Neuron (in vitro differentiated cells): ENCODE results near the gene RPTOR.

Experiments
- H2AFZ ChIP-seq: one replicate; pipeline ENCODE4 v1.6.1; 2013; ENCODE audit warnings: low read depth, mild to moderate bottlenecking, inconsistent platforms, low read length, moderate library complexity
- H3K27me3 ChIP-seq: one replicate; pipeline ENCODE4 v1.6.1; 2013; ENCODE audit warnings: low read length; ENCODE audit not compliant: insufficient read depth
- H3K36me3 ChIP-seq: one replicate; pipeline ENCODE4 v1.6.1; 2013; ENCODE audit warnings: low read length; ENCODE audit not compliant: insufficient read depth
- H3K4me1 ChIP-seq: one replicate; pipeline ENCODE4 v1.6.1; 2013; ENCODE audit warnings: low read length; ENCODE audit not compliant: insufficient read depth
- H3K4me3 ChIP-seq: 2 replicates; pipeline ENCODE4 v1.5.1; 2013; ENCODE audit warnings: mild to moderate bottlenecking, low read length, moderate library complexity
- H3K9me3 ChIP-seq: one replicate; pipeline ENCODE4 v1.6.1; 2013; ENCODE audit warnings: low read length

The RPTOR gene

DNA sequence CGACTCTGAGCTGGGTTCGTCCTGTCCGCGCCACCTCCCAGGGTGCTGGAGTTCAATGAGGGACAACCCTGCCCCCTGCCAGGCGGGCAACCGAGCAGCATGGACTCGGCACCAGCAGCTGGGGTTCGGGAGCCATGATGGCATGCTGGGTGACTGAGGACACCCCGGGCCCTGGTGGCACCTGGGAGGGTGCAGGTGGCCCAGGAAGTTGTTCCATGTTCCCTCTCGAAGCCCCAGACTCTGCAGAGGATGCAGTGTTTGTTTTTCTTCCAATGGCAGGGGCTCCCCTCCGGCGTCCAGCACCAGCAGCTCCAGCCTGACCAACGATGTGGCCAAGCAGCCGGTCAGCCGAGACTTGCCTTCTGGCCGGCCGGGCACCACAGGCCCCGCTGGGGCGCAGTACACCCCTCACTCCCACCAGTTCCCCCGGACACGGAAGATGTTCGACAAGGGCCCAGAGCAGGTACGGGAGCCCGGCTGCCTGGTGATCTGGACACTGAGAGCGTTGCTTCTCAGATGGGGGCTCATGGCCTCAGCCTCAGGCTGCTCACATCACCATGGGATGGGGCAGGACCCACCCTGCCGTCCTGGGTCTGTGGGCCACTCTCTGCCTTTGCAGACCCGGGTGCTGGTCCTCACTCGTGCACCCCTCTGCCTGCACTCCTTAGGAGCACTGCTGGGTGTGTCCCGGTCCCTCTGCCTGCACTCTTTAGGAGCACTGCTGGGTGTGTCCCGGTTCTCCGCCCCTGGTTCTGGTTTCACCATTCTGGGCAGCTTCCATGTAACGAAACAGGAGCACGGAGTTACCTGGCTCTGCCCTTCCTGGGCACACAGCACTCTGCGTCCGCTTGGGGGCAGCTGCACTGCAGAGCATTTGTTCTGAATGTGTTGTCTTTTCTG lies 378.8 kb downstream of the RPTOR start:
- Histone ChIP-seq H3K9me3 (no peaks in the 10 kb centered on the region), H3K4me3 (no peak overlapping the region), H3K36me3 (peaks cover 38% of the 10 kb centered on the region), H2AFZ (no peak overlapping the region), H3K27me3 (no peaks in the 10 kb centered on the region), H3K4me1 (peaks cover 4% of the 10 kb centered on the region)

DNA sequence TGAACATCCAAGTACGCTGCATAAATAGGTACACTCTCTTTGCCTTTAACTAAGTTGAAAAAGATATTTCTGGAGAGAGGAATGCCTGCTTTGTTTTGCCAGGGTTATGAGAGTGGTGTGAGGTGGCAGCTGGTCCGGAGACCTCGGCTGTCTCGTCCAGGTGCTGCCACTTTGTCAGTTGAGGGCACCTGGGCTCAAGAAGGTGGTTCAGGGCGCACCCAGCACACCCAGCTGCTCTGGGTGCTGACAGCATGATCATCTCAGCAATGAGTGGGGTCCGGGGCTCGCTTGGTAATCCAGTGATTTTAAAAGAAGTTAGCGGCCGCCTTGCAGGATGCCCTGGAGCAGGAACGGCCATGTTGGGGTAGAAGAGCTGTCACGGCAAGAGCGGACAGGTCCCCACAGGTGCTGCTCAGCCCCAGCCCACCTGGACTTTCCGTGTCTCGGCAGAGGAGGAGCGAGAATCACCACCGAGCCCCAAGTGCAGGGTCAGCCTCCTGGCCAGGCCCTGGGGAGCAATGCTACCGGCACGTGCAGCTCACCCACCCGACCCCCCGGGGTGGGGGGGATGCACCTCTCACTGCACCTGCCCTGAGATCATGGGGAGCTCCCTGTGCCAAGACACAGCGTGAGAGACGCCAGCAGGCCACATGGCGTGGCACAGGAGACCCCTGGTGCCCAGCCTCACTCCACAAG lies 379.6 kb downstream of the RPTOR start:
- Histone ChIP-seq H3K27me3 (no peaks in the 10 kb centered on the region), H3K36me3 (peaks cover 38% of the 10 kb centered on the region), H2AFZ (no peak overlapping the region), H3K4me3 (no peak overlapping the region), H3K9me3 (no peaks in the 10 kb centered on the region), H3K4me1 (peaks cover 4% of the 10 kb centered on the region)

DNA sequence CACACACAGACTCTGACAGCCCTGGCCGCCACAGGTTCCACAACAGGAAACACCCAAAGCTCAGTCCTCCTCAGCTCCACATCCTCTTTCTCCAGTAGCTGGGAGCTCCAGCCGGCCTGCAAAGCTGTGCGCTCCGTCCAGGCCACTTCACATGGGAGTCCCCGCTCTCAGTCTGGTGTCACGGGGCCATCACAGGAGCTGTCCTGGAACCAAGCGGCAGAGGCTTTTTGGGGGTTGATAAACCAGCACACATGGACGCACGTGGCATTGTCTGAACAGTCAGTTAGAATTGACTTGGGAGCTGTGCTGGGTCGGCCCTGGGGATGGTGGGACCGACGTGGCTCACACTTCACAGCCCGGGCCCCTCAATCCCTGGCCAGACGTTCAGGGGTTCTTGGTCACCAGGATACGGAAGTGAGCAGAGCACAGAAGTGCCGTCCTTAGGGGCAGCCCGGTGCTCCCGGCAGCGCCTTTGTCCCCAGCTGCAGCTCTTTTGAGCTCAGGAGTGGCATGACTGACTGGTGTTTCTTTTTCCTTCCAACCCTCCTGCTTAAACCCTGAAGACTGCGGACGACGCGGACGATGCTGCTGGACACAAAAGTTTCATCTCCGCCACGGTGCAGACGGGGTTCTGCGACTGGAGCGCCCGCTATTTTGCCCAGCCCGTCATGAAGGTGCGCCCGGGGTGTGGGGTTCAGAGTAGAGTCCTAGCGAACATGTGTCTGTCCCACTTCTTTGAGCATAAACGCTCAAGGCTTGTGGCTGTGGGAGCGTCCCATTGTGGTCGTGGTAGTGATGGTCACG lies 380.4 kb downstream of the RPTOR start:
- Histone ChIP-seq H2AFZ (no peak overlapping the region), H3K27me3 (no peaks in the 10 kb centered on the region), H3K4me1 (peaks cover 4% of the 10 kb centered on the region), H3K36me3 (peaks cover 38% of the 10 kb centered on the region), H3K4me3 (no peak overlapping the region), H3K9me3 (no peaks in the 10 kb centered on the region)

DNA sequence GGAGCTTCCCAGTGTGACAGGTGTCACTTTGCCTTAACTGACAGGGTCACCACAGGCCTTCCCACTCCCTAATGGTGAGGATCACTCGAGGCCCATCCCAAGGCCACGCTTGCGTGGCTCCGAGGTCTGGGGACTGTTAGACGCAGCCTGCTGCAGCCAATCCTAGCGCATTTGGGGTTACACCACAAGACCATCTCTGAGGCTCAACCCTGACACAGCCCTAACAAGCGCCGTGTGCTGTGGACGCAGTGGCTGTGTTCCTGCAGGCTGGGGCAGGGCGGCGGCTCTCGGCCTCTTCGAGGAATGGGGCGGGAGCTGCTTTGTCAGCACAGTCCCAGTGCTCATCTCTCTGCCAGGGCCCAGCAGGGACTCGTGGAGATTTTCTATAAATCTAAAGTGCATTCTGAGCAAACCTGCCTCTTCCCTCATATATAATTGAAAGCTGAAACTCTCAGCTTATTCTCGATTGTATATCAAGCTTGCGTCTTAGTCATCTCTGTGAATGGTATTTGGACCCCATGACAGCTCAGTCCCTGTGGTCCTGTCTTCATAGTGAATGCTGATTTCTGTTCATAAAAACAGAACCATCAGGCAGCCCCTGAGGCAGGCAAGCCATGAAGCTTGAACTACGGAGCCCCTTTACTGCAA lies 381.2 kb downstream of the RPTOR start:
- H2AFZ ChIP-seq, result no peak overlapping the region
- H3K36me3 ChIP-seq, result peaks cover 40% of the 10 kb centered on the region
- H3K4me3 ChIP-seq, result no peak overlapping the region
- no peaks in the 10 kb centered on the region for H3K9me3 ChIP-seq
- H3K4me1 ChIP-seq, result peaks cover 5% of the 10 kb centered on the region
- H3K27me3 ChIP-seq, result no peaks in the 10 kb centered on the region

DNA sequence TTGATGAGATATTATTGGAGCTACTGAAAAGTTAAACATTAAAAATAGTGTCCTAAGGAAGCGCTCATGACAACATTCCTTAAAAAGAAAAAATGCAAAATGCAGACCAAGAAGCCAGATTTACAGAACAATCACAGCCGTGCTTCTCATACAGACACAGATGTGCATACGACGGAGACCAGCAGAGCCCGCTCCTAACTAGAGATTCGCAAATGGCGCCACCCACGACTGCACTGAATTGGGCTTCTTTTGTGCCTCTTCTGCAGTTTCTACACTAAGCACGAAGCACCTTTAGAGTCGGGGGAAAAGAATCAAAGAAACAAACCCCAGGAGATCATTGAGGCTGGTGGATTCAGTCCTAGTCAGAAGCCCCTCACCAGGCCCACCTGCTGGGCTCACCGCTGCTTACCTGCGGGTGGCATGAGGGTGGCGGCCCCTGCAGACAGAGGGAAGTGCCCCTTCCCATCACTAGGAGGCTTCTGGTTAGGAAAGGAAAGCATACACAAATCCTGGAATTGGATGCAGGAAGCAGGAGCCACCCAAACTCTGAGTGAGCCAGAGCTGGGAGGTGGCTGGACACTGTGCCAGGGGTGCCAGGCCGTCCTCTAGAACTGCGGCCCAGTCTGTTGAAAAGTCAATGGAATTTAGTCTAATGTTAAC lies 382.1 kb downstream of the RPTOR start:
- Histone ChIP-seq H3K4me1 (peaks cover 14% of the 10 kb centered on the region), H3K27me3 (no peaks in the 10 kb centered on the region), H3K9me3 (no peaks in the 10 kb centered on the region), H3K36me3 (peaks cover 40% of the 10 kb centered on the region), H3K4me3 (no peak overlapping the region), H2AFZ (no peak overlapping the region)

DNA sequence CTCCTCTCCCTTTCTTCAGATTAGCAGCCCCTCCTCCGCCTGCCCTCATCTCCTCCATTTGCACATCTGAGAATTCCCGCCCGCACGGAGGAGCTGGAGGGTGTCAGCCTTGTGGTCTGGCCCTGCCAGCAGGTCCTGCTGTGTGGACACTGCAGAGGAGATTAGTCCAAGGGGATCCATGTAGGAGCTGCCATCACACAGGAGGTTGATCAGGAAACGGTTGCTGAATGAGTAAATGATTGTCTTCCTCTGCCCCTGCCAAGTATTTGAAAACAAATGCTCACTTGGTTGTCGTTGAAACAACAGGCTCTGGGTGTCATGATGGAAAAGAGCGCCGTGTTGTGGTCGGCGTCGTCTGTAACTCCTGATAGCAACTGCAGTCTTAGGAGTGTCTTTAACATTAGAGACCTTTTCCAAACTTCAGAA lies 383.2 kb downstream of the RPTOR start:
- Histone ChIP-seq H2AFZ (no peak overlapping the region), H3K4me3 (no peak overlapping the region), H3K27me3 (no peaks in the 10 kb centered on the region), H3K36me3 (peaks cover 37% of the 10 kb centered on the region), H3K9me3 (no peaks in the 10 kb centered on the region), H3K4me1 (peaks cover 18% of the 10 kb centered on the region)

DNA sequence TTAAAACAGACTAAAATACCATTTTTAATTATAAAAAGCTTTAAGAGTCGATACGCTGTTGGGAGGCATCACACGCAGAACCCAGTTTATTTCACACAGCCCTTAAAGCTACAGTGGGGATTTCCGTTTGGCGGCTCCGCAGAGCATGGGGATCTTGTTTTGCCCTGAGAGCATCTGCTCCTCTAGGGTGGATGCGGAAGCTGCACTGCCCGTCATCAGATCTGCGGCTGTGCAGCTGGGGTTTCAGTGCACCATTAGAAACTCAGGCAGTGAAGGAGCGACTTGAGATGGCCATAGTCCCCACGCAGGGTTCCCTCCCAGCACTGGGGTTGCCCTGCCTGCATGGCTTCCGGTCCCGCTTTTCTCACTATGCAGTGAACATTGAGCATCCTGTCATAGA lies 384.8 kb downstream of the RPTOR start:
- H3K9me3 ChIP-seq, result no peaks in the 10 kb centered on the region
- H2AFZ ChIP-seq, result no peak overlapping the region
- peaks cover 18% of the 10 kb centered on the region for H3K4me1 ChIP-seq
- no peak overlapping the region for H3K4me3 ChIP-seq
- no peaks in the 10 kb centered on the region for H3K27me3 ChIP-seq
- H3K36me3 ChIP-seq, result peaks cover 27% of the 10 kb centered on the region

DNA sequence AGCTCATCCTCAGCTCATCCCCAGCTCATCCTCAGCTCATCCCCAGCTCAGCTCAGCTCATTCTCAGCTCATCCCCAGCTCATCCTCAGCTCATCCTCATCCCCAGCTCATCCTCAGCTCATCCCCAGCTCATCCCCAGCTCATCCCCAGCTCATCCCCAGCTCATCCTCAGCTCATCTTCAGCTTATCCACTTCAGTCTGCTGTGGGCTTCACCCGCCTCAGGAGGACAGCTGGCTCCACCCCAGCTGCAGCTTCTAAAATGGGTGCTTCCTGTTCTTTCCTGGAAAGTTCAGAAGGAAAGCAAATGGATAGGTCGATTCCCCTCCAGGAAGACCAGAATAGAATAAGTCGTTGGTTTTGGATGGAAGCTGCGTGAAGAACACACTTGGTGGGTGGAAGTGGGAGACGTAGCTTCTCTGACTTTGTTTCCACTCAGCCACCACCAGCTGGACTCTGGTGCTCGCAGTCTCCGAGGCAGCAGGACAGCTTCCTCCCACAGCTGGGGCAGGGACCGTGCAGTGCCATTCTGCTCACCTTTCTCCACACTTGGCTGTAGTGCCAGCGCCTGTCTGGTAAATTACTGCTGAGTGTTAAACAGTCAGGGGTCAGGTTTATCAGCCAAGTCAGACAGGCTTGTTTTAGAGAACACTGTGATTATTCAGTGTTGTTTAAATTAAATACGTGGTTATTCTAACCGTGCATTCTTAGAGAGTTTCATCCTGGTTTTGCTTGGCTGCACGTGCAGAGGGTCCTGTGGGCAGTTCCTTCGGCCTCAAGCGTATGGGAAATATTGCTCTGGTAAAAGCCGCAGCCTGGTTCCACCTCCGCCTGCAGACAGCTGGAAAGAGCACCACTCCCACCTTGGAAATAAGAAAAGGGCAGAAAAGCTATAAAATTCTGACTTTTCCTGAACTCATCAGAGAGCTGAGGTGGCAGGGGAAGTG lies 386.0 kb downstream of the RPTOR start:
- no peak overlapping the region for H2AFZ ChIP-seq
- no peaks in the 10 kb centered on the region for H3K27me3 ChIP-seq

DNA sequence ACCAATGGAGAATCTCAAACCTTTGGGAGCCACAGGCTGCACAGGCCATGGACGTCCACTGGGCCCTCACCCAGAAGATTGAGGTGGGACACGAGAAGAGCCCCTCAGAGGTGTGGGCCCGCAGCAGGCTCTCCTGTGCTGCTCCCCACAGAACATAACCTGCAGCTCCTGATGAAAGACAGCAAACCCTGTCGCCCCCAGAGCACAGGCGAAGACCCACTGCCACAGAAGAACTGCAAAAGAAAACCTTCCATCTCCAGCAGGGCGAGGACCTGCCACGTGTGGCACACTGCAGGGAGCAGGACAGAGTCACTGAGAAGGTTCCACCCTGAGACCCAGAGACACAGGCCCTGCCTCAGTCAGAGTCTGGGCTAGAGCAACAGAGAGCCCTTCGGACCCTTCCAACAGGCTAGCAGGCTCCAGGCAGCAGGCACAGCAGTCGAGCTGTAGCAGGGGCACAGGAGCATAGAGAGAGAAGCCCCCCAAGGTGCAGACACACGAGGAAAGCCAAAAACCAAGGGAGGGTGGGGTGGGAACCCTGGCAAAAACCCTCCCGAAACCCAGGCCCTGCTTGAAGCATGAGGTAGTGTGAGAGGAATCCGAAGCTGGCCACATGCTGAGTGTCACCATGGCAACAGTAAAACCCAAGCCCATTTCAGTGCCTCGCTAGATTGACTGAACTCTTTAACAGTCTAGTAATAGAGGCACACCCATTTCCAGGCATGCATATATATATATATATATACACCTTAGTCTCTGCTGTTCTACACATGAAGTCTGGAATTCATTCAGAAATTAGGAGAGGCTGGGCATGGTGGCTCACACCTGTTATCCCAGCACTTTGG lies 387.0 kb downstream of the RPTOR start:
- Histone ChIP-seq H2AFZ (no peak overlapping the region), H3K4me1 (peaks cover 22% of the 10 kb centered on the region), H3K36me3 (peaks cover 14% of the 10 kb centered on the region), H3K27me3 (no peaks in the 10 kb centered on the region), H3K4me3 (no peak overlapping the region), H3K9me3 (peaks cover 3% of the 10 kb centered on the region)

More for the DNA sequence above, 386.0 kb downstream of the RPTOR start:
- no peak overlapping the region for H3K4me3 ChIP-seq
- peaks cover 15% of the 10 kb centered on the region for H3K36me3 ChIP-seq
- H3K4me1 ChIP-seq, result peaks cover 18% of the 10 kb centered on the region
- H3K9me3 ChIP-seq, result no peaks in the 10 kb centered on the region

DNA sequence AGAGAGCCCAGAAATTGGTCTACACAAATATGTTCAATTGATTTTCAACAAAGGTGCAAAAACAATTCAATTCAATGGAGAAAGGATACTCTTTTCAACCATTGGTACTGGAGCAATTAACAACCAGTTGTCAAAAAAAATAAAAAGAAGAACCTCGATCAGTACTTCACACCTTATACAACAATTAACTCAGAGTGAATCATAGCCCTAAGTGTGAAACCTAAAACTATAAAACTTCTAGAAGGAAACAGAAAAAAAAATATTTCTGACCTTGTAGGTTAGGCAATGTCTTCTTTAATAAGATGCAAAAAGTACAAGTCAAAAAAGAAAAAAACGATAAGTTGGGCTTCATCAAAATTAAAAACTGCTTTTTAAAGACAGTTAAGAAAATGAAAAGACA lies 390.9 kb downstream of the RPTOR start:
- H3K9me3 ChIP-seq, result peaks cover 3% of the 10 kb centered on the region
- no peaks in the 10 kb centered on the region for H3K27me3 ChIP-seq
- peaks cover 48% of the 10 kb centered on the region for H3K4me1 ChIP-seq
- no peaks in the 10 kb centered on the region for H3K36me3 ChIP-seq
- H2AFZ ChIP-seq, result no peak overlapping the region
- no peak overlapping the region for H3K4me3 ChIP-seq

DNA sequence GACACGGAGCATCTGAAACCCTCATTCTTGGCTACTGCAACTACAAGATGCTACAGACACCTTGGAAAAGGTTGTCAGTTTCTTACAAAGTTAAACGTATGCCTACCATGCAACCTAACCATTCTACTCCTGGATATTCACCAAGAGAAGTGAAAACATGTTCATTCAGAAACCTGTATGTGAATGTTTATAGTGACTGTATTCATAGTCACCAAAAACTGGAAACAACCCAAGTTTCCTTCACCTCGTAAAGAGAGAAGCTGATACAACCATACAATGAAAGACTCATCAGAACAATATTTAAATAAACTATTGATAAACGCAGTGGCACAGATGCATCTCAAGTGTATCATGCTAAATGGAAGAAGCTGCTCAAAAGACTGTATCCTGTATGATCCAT lies 391.6 kb downstream of the RPTOR start:
- Histone ChIP-seq H3K4me1 (peaks cover 43% of the 10 kb centered on the region), H2AFZ (no peak overlapping the region), H3K36me3 (peaks cover 2% of the 10 kb centered on the region), H3K4me3 (no peak overlapping the region), H3K9me3 (peaks cover 3% of the 10 kb centered on the region), H3K27me3 (no peaks in the 10 kb centered on the region)
